Measurements from ENCODE around the gene AGPAT3.

DNA sequence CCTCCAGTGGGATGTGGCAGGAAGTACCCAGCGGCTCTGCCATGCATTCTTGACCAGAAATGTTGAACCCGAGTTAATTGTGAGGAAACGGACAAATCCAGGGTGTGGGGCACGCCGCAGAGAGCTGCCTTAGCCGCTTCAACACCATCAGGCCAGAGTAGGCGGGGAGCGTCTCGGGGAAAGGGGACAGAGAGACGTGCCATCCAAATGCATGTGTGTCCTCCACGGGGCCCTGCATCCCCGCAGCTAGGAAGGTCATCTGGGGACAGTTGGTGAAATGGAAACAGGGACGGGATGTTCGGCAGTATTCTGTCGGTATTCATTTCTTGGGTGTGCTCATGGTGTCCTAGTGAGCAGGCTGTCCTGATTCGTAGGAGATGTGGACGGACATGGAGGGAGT, 88.0 kb downstream of the AGPAT3 start:
- TF ChIP-seq, protein P1, sequence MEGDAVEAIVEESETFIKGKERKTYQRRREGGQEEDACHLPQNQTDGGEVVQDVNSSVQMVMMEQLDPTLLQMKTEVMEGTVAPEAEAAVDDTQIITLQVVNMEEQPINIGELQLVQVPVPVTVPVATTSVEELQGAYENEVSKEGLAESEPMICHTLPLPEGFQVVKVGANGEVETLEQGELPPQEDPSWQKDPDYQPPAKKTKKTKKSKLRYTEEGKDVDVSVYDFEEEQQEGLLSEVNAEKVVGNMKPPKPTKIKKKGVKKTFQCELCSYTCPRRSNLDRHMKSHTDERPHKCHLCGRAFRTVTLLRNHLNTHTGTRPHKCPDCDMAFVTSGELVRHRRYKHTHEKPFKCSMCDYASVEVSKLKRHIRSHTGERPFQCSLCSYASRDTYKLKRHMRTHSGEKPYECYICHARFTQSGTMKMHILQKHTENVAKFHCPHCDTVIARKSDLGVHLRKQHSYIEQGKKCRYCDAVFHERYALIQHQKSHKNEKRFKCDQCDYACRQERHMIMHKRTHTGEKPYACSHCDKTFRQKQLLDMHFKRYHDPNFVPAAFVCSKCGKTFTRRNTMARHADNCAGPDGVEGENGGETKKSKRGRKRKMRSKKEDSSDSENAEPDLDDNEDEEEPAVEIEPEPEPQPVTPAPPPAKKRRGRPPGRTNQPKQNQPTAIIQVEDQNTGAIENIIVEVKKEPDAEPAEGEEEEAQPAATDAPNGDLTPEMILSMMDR (IDR thresholded peaks at IDR 0.05): no peak
- no peak for TF ChIP-seq POLR2A (IDR thresholded peaks at IDR 0.05)
